IMR-90 (cell line): Measurements from ENCODE around the gene COL4A2. TPM values are rescaled to one million over a fixed set of nuclear protein-coding genes. Genes with fewer than 3 reads are reported as not detected.

Experiments used
- ATAC-seq: fragments of 200-7000 bp; cut with Tn5 transposase; 2 replicates; pipeline ENCODE4 v1.9.1; 2020; ENCODE audit warnings: low read depth, mild to moderate bottlenecking, moderate library complexity
- BruUV-seq: library from RNA; stranded (reverse); fragments of 400-500 nt; replicated peaks from 2 replicates; lab custom pipeline; 2021; lab: Mats Ljungman, UMichigan
- CTCF ChIA-PET: fragments of 300-600 bp; formaldehyde crosslinking; extraction: SDS; loops from one replicate; lab custom pipeline; 2021; ENCODE audit warnings: antibody characterized with exemption; lab: Yijun Ruan, JAX
- POLR2A ChIA-PET: fragments of 300-600 bp; sonication (Branson Sonifier 250); formaldehyde crosslinking; loops from one replicate; lab custom pipeline; 2022; ENCODE audit warnings: antibody characterized with exemption; ENCODE audit not compliant: unreplicated experiment; lab: Charles Lee
- DNase-seq: peaks from one replicate; pipeline ENCODE4 v3.0.0; 2013
- H2AFZ ChIP-seq: replicated peaks from 2 replicates; pipeline ENCODE3; 2013; ENCODE audit warnings: low read length, mild to moderate bottlenecking; ENCODE audit not compliant: poor library complexity
- H2AK5ac ChIP-seq: 2 replicates; pipeline ENCODE4 v1.6.1; 2013; ENCODE audit warnings: low read depth, low read length, inconsistent platforms
- H2AK9ac ChIP-seq: replicated peaks from 2 replicates; pipeline ENCODE3; 2013; ENCODE audit warnings: mild to moderate bottlenecking, low read depth, low read length, moderate library complexity; ENCODE audit not compliant: poor library complexity
- H2BK120ac ChIP-seq: 2 replicates; pipeline ENCODE4 v1.6.1; 2013; ENCODE audit warnings: low read depth, low read length, inconsistent platforms
- H2BK15ac ChIP-seq: 3 replicates; pipeline ENCODE4 v1.6.1; 2013; ENCODE audit warnings: low read depth, low read length, inconsistent platforms
- H2BK20ac ChIP-seq: 2 replicates; pipeline ENCODE4 v1.6.1; 2013; ENCODE audit warnings: low read depth, mild to moderate bottlenecking, inconsistent platforms, low read length, moderate library complexity
- H2BK5ac ChIP-seq: 2 replicates; pipeline ENCODE4 v1.6.1; 2013; ENCODE audit warnings: mild to moderate bottlenecking, low read depth, low read length, inconsistent platforms; ENCODE audit not compliant: poor library complexity, severe bottlenecking
- H3K14ac ChIP-seq: replicated peaks from 2 replicates; pipeline ENCODE4 v1.6.1; 2013; ENCODE audit warnings: low read depth, low read length, inconsistent platforms
- H3K18ac ChIP-seq: 2 replicates; pipeline ENCODE4 v1.6.1; 2013; ENCODE audit warnings: low read depth, low read length, control low read depth
- H3K23ac ChIP-seq: 2 replicates; pipeline ENCODE4 v1.6.1; 2013; ENCODE audit warnings: low read depth, low read length, inconsistent platforms
- H3K27ac ChIP-seq: 2 replicates; pipeline ENCODE4 v1.5.1; 2013; ENCODE audit warnings: mild to moderate bottlenecking, control low read depth, low read length; ENCODE audit not compliant: insufficient read depth
- H3K27me3 ChIP-seq: 2 replicates; pipeline ENCODE4 v1.6.1; 2013; ENCODE audit warnings: low read length; ENCODE audit not compliant: control insufficient read depth, insufficient read depth
- H3K36me3 ChIP-seq: 2 replicates; pipeline ENCODE4 v1.6.1; 2013; ENCODE audit warnings: low read length, mixed read lengths; ENCODE audit not compliant: control insufficient read depth, insufficient read depth
- H3K4ac ChIP-seq: 2 replicates; pipeline ENCODE4 v1.6.1; 2013; ENCODE audit warnings: low read depth, low read length, inconsistent platforms
- H3K4me1 ChIP-seq: 2 replicates; pipeline ENCODE4 v1.6.1; 2013; ENCODE audit warnings: low read length, mixed read lengths; ENCODE audit not compliant: control insufficient read depth, insufficient read depth
- H3K4me2 ChIP-seq: 2 replicates; pipeline ENCODE4 v1.6.1; 2013; ENCODE audit warnings: low read depth, mild to moderate bottlenecking, control low read depth, low read length, moderate library complexity
- H3K4me3 ChIP-seq: 2 replicates; pipeline ENCODE4 v1.5.1; 2013; ENCODE audit warnings: low read depth, mild to moderate bottlenecking, control low read depth, low read length, moderate library complexity; ENCODE audit not compliant: insufficient read depth
- H3K56ac ChIP-seq: 2 replicates; pipeline ENCODE4 v1.6.1; 2013; ENCODE audit warnings: low read length, inconsistent platforms; ENCODE audit not compliant: insufficient read depth; ENCODE audit errors: extremely low read depth
- H3K79me1 ChIP-seq, 2 experiments: 2 replicates each; pipeline ENCODE4 v1.6.1; 2013; ENCODE audit warnings: low read length in 2 of 2, inconsistent platforms in 1 of 2, low read depth in 1 of 2
- H3K9ac ChIP-seq: 2 replicates; pipeline ENCODE4 v1.6.1; 2013; ENCODE audit warnings: low read depth, low read length, control low read depth
- H3K9me1 ChIP-seq: 2 replicates; pipeline ENCODE4 v1.6.1; 2013; ENCODE audit warnings: low read length, inconsistent platforms; ENCODE audit not compliant: insufficient read depth
- H3K9me3 ChIP-seq: 2 replicates; pipeline ENCODE4 v1.6.1; 2013; ENCODE audit warnings: low read length; ENCODE audit not compliant: control insufficient read depth, insufficient read depth
- H4K20me1 ChIP-seq: 2 replicates; pipeline ENCODE4 v1.6.1; 2013; ENCODE audit warnings: low read length, inconsistent platforms; ENCODE audit not compliant: insufficient read depth
- H4K5ac ChIP-seq: 2 replicates; pipeline ENCODE4 v1.6.1; 2013; ENCODE audit warnings: mild to moderate bottlenecking, low read depth, low read length, control low read depth
- H4K8ac ChIP-seq, 2 experiments: 2 replicates each; pipeline ENCODE4 v1.6.1; 2013; ENCODE audit warnings: low read depth in 2 of 2, low read length in 2 of 2, control low read depth in 1 of 2, inconsistent platforms in 1 of 2
- H4K91ac ChIP-seq: 2 replicates; pipeline ENCODE4 v1.6.1; 2013; ENCODE audit warnings: low read depth, low read length, inconsistent platforms; ENCODE audit not compliant: insufficient read depth
- BHLHE40 ChIP-seq: fragments of 150-350 bp; IDR thresholded peaks from 2 replicates; pipeline ENCODE4 v1.6.1; 2016; ENCODE audit warnings: mild to moderate bottlenecking, low read depth, low read length
- CEBPB ChIP-seq: IDR thresholded peaks from 2 replicates; pipeline ENCODE4 v1.6.1; 2012; ENCODE audit warnings: low read depth, low read length, improper control_type of control experiment
- CHD1 ChIP-seq: IDR thresholded peaks from 2 replicates; pipeline ENCODE4 v1.6.1; 2012; ENCODE audit warnings: low read depth, low read length, improper control_type of control experiment
- FOS ChIP-seq: fragments of 150-350 bp; IDR thresholded peaks from 2 replicates; pipeline ENCODE4 v1.6.1; 2016; ENCODE audit warnings: low read depth, low read length
- MAFK ChIP-seq: IDR thresholded peaks from 2 replicates; pipeline ENCODE4 v1.6.1; 2012; ENCODE audit warnings: low read depth, low read length, improper control_type of control experiment
- MAZ ChIP-seq: IDR thresholded peaks from 2 replicates; pipeline ENCODE4 v1.6.1; 2012; ENCODE audit warnings: low read depth, mild to moderate bottlenecking, low read length, improper control_type of control experiment, moderate library complexity, borderline replicate concordance
- NFE2L2 ChIP-seq: fragments of 150-350 bp; IDR thresholded peaks from 2 replicates; pipeline ENCODE4 v1.6.1; 2016; ENCODE audit warnings: low read depth, mild to moderate bottlenecking, low read length
- POLR2A ChIP-seq: IDR thresholded peaks from 2 replicates; pipeline ENCODE4 v1.6.1; 2012; ENCODE audit warnings: mild to moderate bottlenecking, low read depth, low read length
- RCOR1 ChIP-seq: IDR thresholded peaks from 2 replicates; pipeline ENCODE4 v1.6.1; 2012; ENCODE audit warnings: mild to moderate bottlenecking, low read length, improper control_type of control experiment; ENCODE audit not compliant: insufficient replicate concordance
- WGBS, 2 experiments: methylation state at CpG; one replicate each; pipeline versions ENCODE4 v1.1.5 to v1.1.7; 2013; ENCODE audit warnings: missing lambda C conversion rate in 2 of 2; ENCODE audit not compliant: insufficient read length in 1 of 2; ENCODE audit errors: extremely low coverage in 2 of 2; 5-methylcytosine and 5-hydroxymethylcytosine counted together
- dilution Hi-C: fragments of 300-500 bp; cut with HindIII; formaldehyde crosslinking; loops from one replicate; pipeline ENCODE4 v1.14.3; 2018; ENCODE audit warnings: low sequenced_read_pairs; ENCODE audit not compliant: unreplicated experiment
- in situ Hi-C: fragments of 300-500 bp; cut with MboI; formaldehyde crosslinking; loops from 3 replicates; pipeline ENCODE4 v1.14.3; 2019; ENCODE audit warnings: low sequenced_read_pairs, inconsistent platforms, mixed read lengths
- intact Hi-C: fragments of 100-400 bp; cut with micrococcal nuclease; formaldehyde crosslinking; loops from 2 replicates; pipeline ENCODE4 v1.10.0; 2022
- polyA plus RNA-seq, 3 experiments: library from polyadenylated mRNA; depleted of rRNA; stranded (reverse); fragments of >200 nt; gene quantifications; 2 replicates each; pipeline ENCODE4 v1.2.3, GENCODE V29; 2012; ENCODE audit warnings: low replicate concordance in 1 of 3
- total RNA-seq: library from RNA; depleted of rRNA; stranded (reverse); fragments of >200 nt; gene quantifications from 2 replicates; pipeline ENCODE4 v1.2.3, GENCODE V29; 2012
- TF ChIP-seq, protein P1 (sequence below): fragments of 150-350 bp; IDR thresholded peaks from 2 replicates; pipeline ENCODE4 v1.6.1; 2017; ENCODE audit warnings: mild to moderate bottlenecking, antibody characterized with exemption, low read length, low read depth
- TF ChIP-seq, protein P2 (sequence below): conservative IDR thresholded peaks from 2 replicates; pipeline ENCODE4 v1.5.1; 2012; ENCODE audit warnings: mild to moderate bottlenecking, low read depth, low read length, improper control_type of control experiment

COL4A2 gene
- total and polyA plus RNA-seq, 2 of the 4 experiments (the other 2 are of a cell fraction) = 90.7 to 457 TPM

DNA sequence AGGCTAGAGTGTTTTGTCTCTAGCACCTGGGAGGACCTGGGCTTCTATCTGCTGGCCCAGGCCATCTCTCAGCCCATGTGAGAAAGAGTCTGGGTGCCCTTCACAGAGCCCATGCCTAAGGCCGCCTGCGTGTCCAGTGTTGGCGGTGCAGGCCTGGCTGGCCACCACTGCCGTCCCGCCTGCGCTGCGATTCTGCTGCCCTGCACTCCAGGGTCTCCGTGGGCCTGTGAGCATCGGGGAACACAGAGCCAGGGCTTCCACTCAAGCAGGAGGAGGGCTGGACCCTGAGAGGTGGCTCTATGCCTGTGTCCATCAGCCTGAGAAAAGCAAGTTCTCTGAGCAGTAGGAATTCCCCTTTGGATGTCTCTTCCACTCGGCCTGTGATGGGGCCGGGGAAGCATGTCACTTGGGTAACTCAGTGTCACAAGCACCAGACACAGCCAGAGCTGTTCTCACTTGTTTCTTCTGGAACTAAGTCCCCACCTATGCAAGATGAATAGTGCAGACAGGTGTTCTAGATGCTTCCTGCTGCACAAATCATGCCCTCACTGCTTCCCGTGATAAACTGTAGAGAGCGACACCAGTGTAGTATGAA lies 160.5 kb downstream of the COL4A2 start:
- Histone ChIP-seq H2BK120ac (no peak overlapping the region), H4K8ac (no peak overlapping the region), H3K9ac (no peak overlapping the region), H3K4me3 (no peak overlapping the region), H2BK15ac (no peak overlapping the region), H3K56ac (no peak overlapping the region), H2BK20ac (no peak overlapping the region), H2BK5ac (no peak overlapping the region), H3K23ac (no peak overlapping the region), H3K18ac (no peak overlapping the region), H3K9me1 (peaks cover 7% of the 10 kb centered on the region; the same call in 1 of the 2 replicates), H3K14ac (no peak overlapping the region), H3K4ac (no peak overlapping the region), H3K4me1 (no peaks in the 10 kb centered on the region), H4K91ac (no peak overlapping the region), H2AK5ac (no peak overlapping the region), H3K79me1 (peaks cover 14 to 29% of the 10 kb centered on the region in 2 experiments; a peak in 3 of 4 replicates), H4K20me1 (no peaks in the 10 kb centered on the region; the same call in 1 of the 2 replicates), H3K27me3 (no peaks in the 10 kb centered on the region), H2AFZ (no peak overlapping the region), H3K4me2 (no peak overlapping the region), H3K27ac (no peak overlapping the region), H3K36me3 (peaks cover 88% of the 10 kb centered on the region), H2AK9ac (no peak overlapping the region), H3K9me3 (no peaks in the 10 kb centered on the region), H4K5ac (no peak overlapping the region)
- TF ChIP-seq, protein P1, sequence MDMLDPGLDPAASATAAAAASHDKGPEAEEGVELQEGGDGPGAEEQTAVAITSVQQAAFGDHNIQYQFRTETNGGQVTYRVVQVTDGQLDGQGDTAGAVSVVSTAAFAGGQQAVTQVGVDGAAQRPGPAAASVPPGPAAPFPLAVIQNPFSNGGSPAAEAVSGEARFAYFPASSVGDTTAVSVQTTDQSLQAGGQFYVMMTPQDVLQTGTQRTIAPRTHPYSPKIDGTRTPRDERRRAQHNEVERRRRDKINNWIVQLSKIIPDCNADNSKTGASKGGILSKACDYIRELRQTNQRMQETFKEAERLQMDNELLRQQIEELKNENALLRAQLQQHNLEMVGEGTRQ = no peak
- TF ChIP-seq POLR2A (no peak), FOS (no peak), CHD1 (no peak), NFE2L2 (no peak), BHLHE40 (no peak), MAZ (no peak), MAFK (no peak), CEBPB (no peak), RCOR1 (no peak)
- TF ChIP-seq, protein P2, sequence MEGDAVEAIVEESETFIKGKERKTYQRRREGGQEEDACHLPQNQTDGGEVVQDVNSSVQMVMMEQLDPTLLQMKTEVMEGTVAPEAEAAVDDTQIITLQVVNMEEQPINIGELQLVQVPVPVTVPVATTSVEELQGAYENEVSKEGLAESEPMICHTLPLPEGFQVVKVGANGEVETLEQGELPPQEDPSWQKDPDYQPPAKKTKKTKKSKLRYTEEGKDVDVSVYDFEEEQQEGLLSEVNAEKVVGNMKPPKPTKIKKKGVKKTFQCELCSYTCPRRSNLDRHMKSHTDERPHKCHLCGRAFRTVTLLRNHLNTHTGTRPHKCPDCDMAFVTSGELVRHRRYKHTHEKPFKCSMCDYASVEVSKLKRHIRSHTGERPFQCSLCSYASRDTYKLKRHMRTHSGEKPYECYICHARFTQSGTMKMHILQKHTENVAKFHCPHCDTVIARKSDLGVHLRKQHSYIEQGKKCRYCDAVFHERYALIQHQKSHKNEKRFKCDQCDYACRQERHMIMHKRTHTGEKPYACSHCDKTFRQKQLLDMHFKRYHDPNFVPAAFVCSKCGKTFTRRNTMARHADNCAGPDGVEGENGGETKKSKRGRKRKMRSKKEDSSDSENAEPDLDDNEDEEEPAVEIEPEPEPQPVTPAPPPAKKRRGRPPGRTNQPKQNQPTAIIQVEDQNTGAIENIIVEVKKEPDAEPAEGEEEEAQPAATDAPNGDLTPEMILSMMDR = no peak
- CTCF ChIA-PET = no interaction called here
- intact Hi-C loops = no loop called here
- POLR2A ChIA-PET = no interaction called here
- WGBS, 2 experiments = 97% methylated on average over 11 of the region's 13 CpGs; no CpG with 5 or more reads in 1 of the 2 experiments
- no TSS peak for BruUV-seq
- ATAC-seq (no peak), DNase-seq (no peak)
- in situ Hi-C loops = no loop called here
- dilution Hi-C loops = no loop called here
